Activated naive CD8-positive, alpha-beta T cell treated with anti-CD3 and anti-CD28 coated beads for 36 hours (primary cell): Measurements from ENCODE around the gene CYP27A1. TPM values are rescaled to one million over a fixed set of nuclear protein-coding genes. Genes with fewer than 3 reads are reported as not detected.
A peak's percentile ranks its signal among the peaks of the same experiment; 100 is the strongest.

Experiments used
- DNase-seq: peaks from one replicate; pipeline ENCODE4 v3.0.0; 2021
- H3K27ac Mint-ChIP-seq: one replicate; pipeline ENCODE4 v1.8.0; 2022; ENCODE audit warnings: mild to moderate bottlenecking, moderate library complexity, mixed read lengths
- H3K27me3 Mint-ChIP-seq: one replicate; pipeline ENCODE4 v1.8.0; 2022; ENCODE audit warnings: mild to moderate bottlenecking, mixed read lengths
- H3K36me3 Mint-ChIP-seq: one replicate; pipeline ENCODE4 v1.8.0; 2021; ENCODE audit warnings: mild to moderate bottlenecking, mixed read lengths
- H3K4me1 Mint-ChIP-seq: one replicate; pipeline ENCODE4 v1.8.0; 2021; ENCODE audit warnings: mixed read lengths
- H3K4me3 Mint-ChIP-seq: one replicate; pipeline ENCODE4 v1.8.0; 2022; ENCODE audit warnings: mild to moderate bottlenecking, moderate library complexity, mixed read lengths
- H3K9me3 Mint-ChIP-seq: one replicate; pipeline ENCODE4 v1.8.0; 2022; ENCODE audit warnings: mixed read lengths
- total RNA-seq, 2 experiments: library from RNA; stranded (reverse); gene quantifications; one replicate each; pipeline ENCODE4 v1.2.3, GENCODE V29; 2021

Gene CYP27A1
- not detected for total RNA-seq

- Mint-ChIP-seq H3K4me3 (no peak within 1 kb of the TSS), H3K9me3 (peaks cover 8% of the 10 kb centered on the region), H3K27me3 (peaks cover 70% of the 10 kb centered on the region), H3K4me1 (peaks cover 1% of the 10 kb centered on the region), H3K27ac (no peak within 1 kb of the TSS), H3K36me3 (peaks cover 15% of the 10 kb centered on the region)
- no peak for DNase-seq
Measured at GRCh38 chr2:218781691-218782527, at the start of gene CYP27A1. TSS of gene CYP27A1 (plus strand) at chr2:218782147. CDS start at chr2:218782183, 36 bp downstream.

- DNase-seq = no peak
- Mint-ChIP-seq H3K4me3 (no peak overlapping the region), H3K9me3 (peaks cover under 1% of the 10 kb centered on the region), H3K27ac (no peak overlapping the region), H3K27me3 (no peaks in the 10 kb centered on the region), H3K36me3 (peaks cover 25% of the 10 kb centered on the region), H3K4me1 (peaks cover 16% of the 10 kb centered on the region)
Measured at GRCh38 chr2:218732761-218733158, 49.2 kb upstream of the CYP27A1 start.

GRCh38 chr2:218733171-218734021 lies 48.6 kb upstream of the CYP27A1 start:
- Mint-ChIP-seq H3K36me3 (peaks cover 23% of the 10 kb centered on the region), H3K27me3 (no peaks in the 10 kb centered on the region), H3K9me3 (no peaks in the 10 kb centered on the region), H3K27ac (no peak overlapping the region), H3K4me1 (peaks cover 16% of the 10 kb centered on the region), H3K4me3 (no peak overlapping the region)
- DNase-seq = peak; percentile 9

GRCh38 chr2:218734190-218734975 lies 47.6 kb upstream of the CYP27A1 start:
- no peaks in the 10 kb centered on the region for H3K9me3 Mint-ChIP-seq
- peaks cover 15% of the 10 kb centered on the region for H3K36me3 Mint-ChIP-seq

GRCh38 chr2:218736531-218736930 lies 45.4 kb upstream of the CYP27A1 start:
- no peak for DNase-seq
- H3K4me1 Mint-ChIP-seq = peaks cover 16% of the 10 kb centered on the region
- no peaks in the 10 kb centered on the region for H3K27me3 Mint-ChIP-seq
- no peaks in the 10 kb centered on the region for H3K9me3 Mint-ChIP-seq
- no peak overlapping the region for H3K27ac Mint-ChIP-seq
- no peak overlapping the region for H3K4me3 Mint-ChIP-seq
- peaks cover 16% of the 10 kb centered on the region for H3K36me3 Mint-ChIP-seq

More at GRCh38 chr2:218734190-218734975, 47.6 kb upstream of the CYP27A1 start:
- no peak for DNase-seq
- Mint-ChIP-seq H3K27ac (no peak overlapping the region), H3K4me3 (no peak overlapping the region), H3K4me1 (peaks cover 16% of the 10 kb centered on the region), H3K27me3 (no peaks in the 10 kb centered on the region)

GRCh38 chr2:218743068-218743467 lies 38.9 kb upstream of the CYP27A1 start:
- H3K27ac Mint-ChIP-seq = no peak overlapping the region

GRCh38 chr2:218744615-218745014 lies 37.3 kb upstream of the CYP27A1 start:
- Mint-ChIP-seq H3K4me1 (peaks cover 15% of the 10 kb centered on the region), H3K36me3 (peaks cover 32% of the 10 kb centered on the region), H3K27ac (peak overlapping the region; percentile 30), H3K9me3 (no peaks in the 10 kb centered on the region), H3K27me3 (no peaks in the 10 kb centered on the region), H3K4me3 (no peak overlapping the region)
- DNase-seq = no peak

More at GRCh38 chr2:218743068-218743467, 38.9 kb upstream of the CYP27A1 start:
- Mint-ChIP-seq H3K27me3 (no peaks in the 10 kb centered on the region), H3K9me3 (no peaks in the 10 kb centered on the region), H3K4me1 (peaks cover 15% of the 10 kb centered on the region), H3K4me3 (no peak overlapping the region), H3K36me3 (peaks cover 25% of the 10 kb centered on the region)
- DNase-seq = no peak

- H3K4me3 Mint-ChIP-seq = no peak overlapping the region
- no peaks in the 10 kb centered on the region for H3K9me3 Mint-ChIP-seq
- peak overlapping the region; percentile 54 for H3K27ac Mint-ChIP-seq
- H3K27me3 Mint-ChIP-seq = no peaks in the 10 kb centered on the region
- H3K36me3 Mint-ChIP-seq = peaks cover 32% of the 10 kb centered on the region
- peaks cover 15% of the 10 kb centered on the region for H3K4me1 Mint-ChIP-seq
- no peak for DNase-seq
Measured at GRCh38 chr2:218745160-218745558, 36.8 kb upstream of the CYP27A1 start.

- no peak for DNase-seq
- Mint-ChIP-seq H3K36me3 (peaks cover 34% of the 10 kb centered on the region), H3K27me3 (no peaks in the 10 kb centered on the region), H3K4me1 (peaks cover 15% of the 10 kb centered on the region), H3K4me3 (no peak overlapping the region), H3K27ac (peak overlapping the region; percentile 51), H3K9me3 (no peaks in the 10 kb centered on the region)
Measured at GRCh38 chr2:218745559-218746469, 36.1 kb upstream of the CYP27A1 start.

GRCh38 chr2:218746470-218746795 lies 35.5 kb upstream of the CYP27A1 start:
- Mint-ChIP-seq H3K27ac (no peak overlapping the region), H3K27me3 (no peaks in the 10 kb centered on the region), H3K9me3 (no peaks in the 10 kb centered on the region), H3K36me3 (peaks cover 35% of the 10 kb centered on the region), H3K4me3 (no peak overlapping the region), H3K4me1 (peaks cover 15% of the 10 kb centered on the region)
- no peak for DNase-seq

GRCh38 chr2:218746960-218747359 lies 35.0 kb upstream of the CYP27A1 start:
- Mint-ChIP-seq H3K9me3 (no peaks in the 10 kb centered on the region), H3K4me1 (peaks cover 15% of the 10 kb centered on the region), H3K36me3 (peaks cover 37% of the 10 kb centered on the region), H3K27ac (no peak overlapping the region), H3K4me3 (no peak overlapping the region), H3K27me3 (no peaks in the 10 kb centered on the region)
- DNase-seq = no peak

GRCh38 chr2:218748741-218749441 lies 33.1 kb upstream of the CYP27A1 start:
- Mint-ChIP-seq H3K9me3 (no peaks in the 10 kb centered on the region), H3K4me1 (peaks cover 11% of the 10 kb centered on the region), H3K4me3 (no peak overlapping the region), H3K36me3 (peaks cover 48% of the 10 kb centered on the region), H3K27ac (no peak overlapping the region), H3K27me3 (no peaks in the 10 kb centered on the region)
- no peak for DNase-seq

- no peak overlapping the region for H3K4me3 Mint-ChIP-seq
- no peak overlapping the region for H3K27ac Mint-ChIP-seq
- H3K27me3 Mint-ChIP-seq = no peaks in the 10 kb centered on the region
- H3K4me1 Mint-ChIP-seq = no peaks in the 10 kb centered on the region
- peaks cover 28% of the 10 kb centered on the region for H3K36me3 Mint-ChIP-seq
- no peak for DNase-seq
- H3K9me3 Mint-ChIP-seq = no peaks in the 10 kb centered on the region
Measured at GRCh38 chr2:218754201-218754600, 27.7 kb upstream of the CYP27A1 start.
